HG03575 (cell line): ENCODE data around the gene UMAD1.

Source experiments
- ATAC-seq: cut with Tn5 transposase; IDR thresholded peaks from one replicate; pipeline ENCODE4 v1.9.1; 2021; ENCODE audit not compliant: unreplicated experiment, insufficient number of reproducible peaks, low FRiP score; ENCODE audit errors: extremely low read depth

UMAD1 gene

DNA sequence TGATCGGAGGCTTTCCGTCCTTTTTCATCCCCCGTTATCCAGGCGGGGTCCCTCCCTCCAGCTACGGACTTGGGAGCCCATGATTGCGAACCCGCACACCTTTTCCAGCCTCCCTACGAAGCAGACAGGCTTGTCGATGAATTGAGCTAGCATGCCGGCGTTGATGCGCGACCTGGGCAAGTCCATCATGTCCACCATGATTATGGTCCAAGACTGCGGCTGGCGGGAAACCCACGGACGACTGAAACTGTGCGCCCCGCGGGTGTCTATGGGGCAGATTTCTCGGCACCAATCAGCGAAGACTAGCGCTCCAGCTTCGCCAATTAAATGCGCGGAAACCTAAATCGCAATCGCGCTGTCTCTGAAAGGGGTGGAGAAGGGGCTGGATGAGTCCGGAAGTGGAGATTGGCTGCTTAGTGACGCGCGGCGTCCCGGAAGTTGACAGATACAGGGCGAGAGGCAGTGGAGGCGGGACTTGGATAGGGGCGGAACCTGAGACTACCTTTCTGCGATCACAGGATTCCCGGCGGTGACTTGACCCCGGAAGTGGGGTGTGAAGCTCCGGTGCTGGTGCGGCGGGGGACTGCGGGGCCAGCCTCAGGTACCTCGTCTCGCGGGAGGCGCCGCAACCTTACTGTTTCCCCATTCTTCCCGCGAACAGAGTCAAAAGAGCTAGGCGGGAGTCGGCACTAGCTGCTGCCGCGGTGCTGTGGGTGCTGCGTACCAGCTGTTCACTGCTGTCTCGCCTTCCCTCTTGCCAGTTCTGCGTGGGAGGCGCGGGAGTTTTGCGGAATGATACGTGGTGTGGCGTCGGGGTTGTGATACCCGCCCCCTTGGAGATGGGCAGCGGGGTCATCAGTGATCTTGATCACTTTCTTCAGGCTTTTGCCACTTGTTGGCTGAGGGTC, at the start of gene UMAD1:
Gene UMAD1, plus strand, starts transcription at position 532 of the 908 bp plus-strand sequence. CDS start 32,620 bp downstream, outside the sequence.
- peak; percentile 97 for ATAC-seq

- no peak for ATAC-seq
These were observed 45.1 kb upstream of the UMAD1 start for GRCh38 chr7:7595451-7595850.

DNA sequence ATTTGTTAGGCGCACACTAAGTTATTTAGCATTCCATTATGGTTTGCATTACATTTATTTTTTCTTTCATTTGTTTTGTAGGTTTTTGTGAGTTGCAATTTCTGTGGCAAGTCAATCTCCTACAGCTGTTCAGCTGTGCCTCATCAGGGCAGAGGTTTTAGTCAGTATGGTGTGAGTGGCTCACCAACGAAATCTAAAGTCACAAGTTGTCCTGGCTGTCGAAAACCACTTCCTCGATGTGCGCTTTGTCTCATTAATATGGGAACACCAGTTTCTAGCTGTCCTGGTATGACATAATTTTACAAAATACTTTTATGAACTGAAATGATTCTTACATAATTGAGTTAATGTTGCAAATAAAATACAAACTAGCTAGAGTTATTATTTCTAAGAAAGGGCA, 44.4 kb upstream of the UMAD1 start:
- ATAC-seq, result no peak

- ATAC-seq, result no peak
These were observed 33.5 kb upstream of the UMAD1 start for GRCh38 chr7:7607010-7607409.

DNA sequence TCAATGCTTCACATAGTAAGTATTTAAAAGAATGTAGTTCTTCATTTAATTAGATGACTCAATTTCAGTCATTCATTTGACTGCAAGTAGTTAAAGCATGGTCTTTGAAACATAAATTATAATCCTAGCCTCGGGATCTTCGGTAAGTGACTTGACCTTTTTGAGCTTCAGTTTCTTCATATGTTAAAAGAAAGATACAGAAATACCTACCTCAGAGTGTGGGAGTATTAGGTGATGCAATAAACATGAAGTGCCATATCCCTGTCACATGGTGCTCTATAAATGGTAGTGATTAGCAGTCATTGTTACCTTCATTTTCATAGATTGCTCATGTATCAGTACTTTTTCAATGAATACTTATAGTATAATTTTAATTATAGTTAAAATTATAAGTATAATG, 31.2 kb upstream of the UMAD1 start:
- no peak for ATAC-seq

DNA sequence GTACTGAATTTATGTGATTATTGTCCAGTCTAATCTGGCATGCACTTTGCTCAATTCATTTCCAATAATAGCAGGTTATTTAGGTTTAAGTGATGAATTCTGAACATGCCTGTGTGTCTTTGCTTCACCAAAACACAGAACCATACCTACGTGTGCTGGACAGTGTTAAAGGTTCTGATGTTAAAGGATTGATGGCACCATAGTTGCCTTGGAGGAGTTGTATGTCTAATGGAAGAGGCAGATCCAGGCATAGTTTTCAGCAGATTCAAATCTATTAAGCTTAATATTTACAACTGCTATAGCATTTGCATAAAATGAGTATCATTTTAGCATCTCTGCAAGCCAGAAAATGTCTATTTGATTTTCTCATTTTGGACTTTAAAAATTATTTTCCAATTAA, 28.0 kb upstream of the UMAD1 start:
- no peak for ATAC-seq

GRCh38 chr7:7613210-7613609, 27.3 kb upstream of the UMAD1 start:
- ATAC-seq, result no peak

- no peak for ATAC-seq
These were observed 26.4 kb upstream of the UMAD1 start for GRCh38 chr7:7614018-7614741.

- no peak for ATAC-seq
These were observed 23.0 kb upstream of the UMAD1 start for GRCh38 chr7:7617550-7617949.

DNA sequence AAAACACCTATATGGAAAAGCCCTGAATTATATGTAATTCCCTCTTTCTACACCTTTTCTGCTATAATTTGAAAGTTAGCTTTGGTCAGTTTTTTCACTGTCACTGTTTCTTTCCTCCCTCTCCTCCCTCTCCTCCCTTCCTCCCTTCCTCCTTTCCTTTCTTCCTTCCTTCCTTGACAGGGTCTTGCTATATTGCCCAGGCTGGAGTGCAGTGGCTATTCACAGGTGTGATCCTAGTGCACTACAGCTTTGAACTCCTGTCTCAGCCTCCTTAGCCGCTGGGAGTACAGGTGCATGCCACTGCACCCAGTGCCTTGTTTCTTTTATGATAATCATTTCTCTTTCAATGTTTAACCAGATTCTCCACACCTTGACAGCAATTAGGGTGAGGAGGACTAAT, 22.1 kb upstream of the UMAD1 start:
- ATAC-seq, result no peak

DNA sequence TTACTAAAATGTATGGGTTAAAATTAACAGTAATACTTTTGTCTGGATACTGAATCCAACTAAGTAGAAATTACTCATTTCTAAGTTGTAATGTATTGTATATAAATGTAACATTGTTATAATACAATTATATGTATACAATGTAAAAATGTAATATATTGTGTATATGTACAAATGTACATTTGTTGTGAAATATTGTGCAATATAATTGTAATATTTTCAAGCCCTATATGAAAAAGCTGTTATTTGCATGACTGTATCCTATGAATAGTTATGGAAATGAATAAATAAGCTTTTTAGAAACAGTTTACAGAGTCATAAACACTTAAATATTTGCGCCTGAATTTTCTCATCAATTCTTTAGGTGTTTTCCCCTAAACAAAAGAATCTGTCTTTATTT, 20.3 kb upstream of the UMAD1 start:
- no peak for ATAC-seq

DNA sequence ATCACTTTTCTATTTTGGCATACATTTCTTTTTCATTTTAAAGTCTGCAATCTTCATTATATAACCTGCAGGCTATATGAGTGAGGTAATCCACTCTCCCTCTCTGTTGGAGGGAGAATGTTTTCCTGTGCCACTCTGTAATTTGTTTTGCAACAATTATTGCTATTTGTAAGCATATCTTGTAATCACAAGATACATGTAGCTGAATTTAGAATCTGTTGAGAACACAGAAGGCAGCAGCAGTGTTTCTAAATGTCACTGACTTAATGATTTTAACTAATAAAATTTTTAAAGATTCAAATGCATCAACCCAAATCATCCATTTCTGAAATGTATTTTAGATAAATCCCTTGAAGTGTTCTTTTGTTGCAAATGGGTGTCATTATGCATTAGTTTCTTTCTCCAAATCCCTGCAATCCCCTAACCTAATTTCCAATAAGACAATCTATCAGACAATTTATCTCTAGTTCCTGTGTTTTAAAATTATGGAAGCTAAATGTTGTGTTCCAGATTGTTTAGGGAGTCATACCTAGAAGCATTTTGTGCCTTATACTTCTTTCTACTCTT, 19.8 kb upstream of the UMAD1 start:
- ATAC-seq, result no peak

DNA sequence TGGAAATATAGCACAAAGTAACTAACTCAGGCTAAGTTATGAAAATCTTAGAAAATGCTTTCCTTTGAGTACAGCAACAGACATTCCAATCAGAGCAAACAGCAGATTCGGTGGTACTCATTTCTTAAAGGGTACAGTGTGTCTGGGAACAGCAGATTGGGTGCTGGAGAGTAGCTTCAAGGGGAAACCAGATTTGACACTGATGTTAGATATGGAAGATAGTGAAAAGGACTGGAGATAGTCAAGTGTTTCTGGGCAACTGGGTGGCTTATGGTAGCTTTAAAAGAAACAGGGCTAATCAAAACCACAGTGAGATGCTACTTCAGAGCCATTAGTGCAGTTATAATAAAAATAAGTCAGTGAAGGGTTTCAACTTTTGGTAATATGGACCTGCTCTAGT, 12.1 kb upstream of the UMAD1 start:
- ATAC-seq, result no peak

GRCh38 chr7:7630626-7631329, 9.8 kb upstream of the UMAD1 start:
- no peak for ATAC-seq

- no peak for ATAC-seq
These were observed 1.1 kb upstream of the UMAD1 start for GRCh38 chr7:7639421-7639820.

- no peak for ATAC-seq
These were observed 718 bp upstream of the UMAD1 start for GRCh38 chr7:7639847-7640220.

DNA sequence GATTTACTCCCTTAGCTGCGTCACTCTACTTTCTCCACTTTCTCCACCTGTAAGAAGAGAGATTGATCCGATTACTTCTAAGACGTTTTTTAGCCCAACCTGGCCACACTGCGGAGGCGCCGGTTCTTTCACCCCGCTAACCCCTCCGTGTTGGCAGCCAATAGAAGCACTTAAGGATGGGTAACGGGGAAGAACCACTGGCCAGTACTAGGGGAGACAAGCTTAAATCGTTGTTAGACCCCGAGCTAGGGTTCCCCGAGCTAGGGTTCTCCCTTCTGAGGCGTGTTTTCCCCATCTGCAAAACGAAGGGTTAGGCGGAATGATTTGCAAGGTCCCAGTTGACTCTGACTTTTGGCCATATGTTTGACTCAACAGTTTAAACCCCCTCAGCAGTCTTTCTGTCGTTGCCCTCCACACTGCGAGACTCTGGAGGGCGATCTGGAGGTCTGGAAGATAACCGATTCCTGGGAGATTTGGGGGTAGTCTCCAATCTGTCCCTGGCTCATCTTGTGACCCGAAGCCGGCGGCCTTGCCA, 644 bp downstream of the UMAD1 start:
- ATAC-seq, result peak; percentile 3

DNA sequence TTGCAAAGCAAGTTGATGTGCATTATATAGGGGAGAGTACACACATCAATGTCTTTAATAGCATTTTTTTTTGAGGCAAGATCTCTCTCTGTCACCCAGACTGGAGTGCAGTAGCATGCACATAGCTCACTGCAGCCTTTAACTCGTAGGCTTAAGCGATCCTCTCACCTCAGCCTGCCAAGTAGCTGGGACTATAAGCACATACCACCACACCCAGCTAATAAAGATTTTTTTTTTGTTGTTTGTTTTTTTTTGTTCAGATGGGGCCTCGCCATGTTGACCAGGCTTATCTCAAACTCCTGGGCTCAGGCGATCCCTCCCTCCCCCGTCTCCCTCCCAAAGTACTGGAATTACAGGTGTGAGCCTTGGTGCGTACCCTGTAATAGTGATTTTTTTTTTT, 1.5 kb downstream of the UMAD1 start:
- no peak for ATAC-seq

DNA sequence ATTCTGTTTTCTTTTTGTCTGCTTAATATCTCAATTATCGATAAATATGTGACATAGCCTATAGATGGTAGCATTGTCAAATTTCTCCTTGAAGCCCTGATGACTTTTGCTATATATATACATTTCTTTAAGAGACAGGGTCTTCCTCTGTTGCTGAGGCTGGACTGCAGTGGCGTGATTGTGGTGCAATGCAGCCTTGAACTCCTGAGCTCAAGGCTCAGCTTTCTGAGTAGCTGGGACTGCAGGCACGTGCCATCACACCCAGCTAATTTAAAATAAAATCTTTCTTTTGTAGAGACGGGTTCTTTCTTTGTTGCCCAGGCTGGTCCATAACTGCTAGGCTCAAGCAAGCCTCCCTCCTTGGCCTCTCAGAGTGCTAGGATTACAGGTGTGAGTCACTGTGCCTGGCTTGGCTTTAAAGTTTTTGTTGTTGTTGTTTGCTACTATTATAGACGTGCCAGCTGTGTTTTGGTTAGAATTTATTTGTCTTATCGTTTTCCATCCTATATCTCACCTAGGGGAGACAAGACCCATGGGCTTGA, 7.0 kb downstream of the UMAD1 start:
- ATAC-seq, result no peak
